Glutamatergic neuron (in vitro differentiated cells): ENCODE measurements around the gene SERGEF. TPM values are rescaled to one million over a fixed set of nuclear protein-coding genes. Genes with fewer than 3 reads are reported as not detected.

Experiments used
- DNase-seq: peaks from one replicate; pipeline ENCODE4 v3.0.0; 2022
- H3K27ac Mint-ChIP-seq: one replicate; pipeline ENCODE4 v1.8.0; 2020; ENCODE audit warnings: mild to moderate bottlenecking, mixed read lengths, inconsistent platforms; ENCODE audit not compliant: unreplicated experiment
- H3K27me3 Mint-ChIP-seq: one replicate; pipeline ENCODE4 v1.8.0; 2020; ENCODE audit warnings: mild to moderate bottlenecking, moderate library complexity, mixed read lengths, inconsistent platforms; ENCODE audit not compliant: unreplicated experiment
- H3K36me3 Mint-ChIP-seq: one replicate; pipeline ENCODE4 v1.8.0; 2020; ENCODE audit warnings: mild to moderate bottlenecking, mixed read lengths, inconsistent platforms; ENCODE audit not compliant: unreplicated experiment
- H3K4me1 Mint-ChIP-seq: one replicate; pipeline ENCODE4 v1.8.0; 2020; ENCODE audit warnings: mild to moderate bottlenecking, low read depth, mixed read lengths, inconsistent platforms; ENCODE audit not compliant: unreplicated experiment
- H3K4me3 Mint-ChIP-seq: one replicate; pipeline ENCODE4 v1.8.0; 2020; ENCODE audit warnings: mild to moderate bottlenecking, mixed read lengths, inconsistent platforms; ENCODE audit not compliant: unreplicated experiment
- H3K9me3 Mint-ChIP-seq: one replicate; pipeline ENCODE4 v1.8.0; 2020; ENCODE audit warnings: mild to moderate bottlenecking, moderate library complexity, mixed read lengths, inconsistent platforms; ENCODE audit not compliant: unreplicated experiment
- total RNA-seq: library from RNA; stranded (reverse); fragmentation: NEBNext Ultra II Directional; extraction: Animal tissue kit (Norgen Biotek cat#: 25700); gene quantifications from one replicate; pipeline ENCODE4 v1.2.1, GENCODE V29; 2021; ENCODE audit not compliant: unreplicated experiment
- TF ChIP-seq, protein P1 (sequence below): fragments of 200-600 bp; sonication (generic); IDR thresholded peaks from one replicate; pipeline ENCODE4 v1.5.0; 2021; ENCODE audit not compliant: partially characterized antibody, unreplicated experiment

The SERGEF gene
- total RNA-seq, 1 donor from 2014 or later = 42.5 TPM

DNA sequence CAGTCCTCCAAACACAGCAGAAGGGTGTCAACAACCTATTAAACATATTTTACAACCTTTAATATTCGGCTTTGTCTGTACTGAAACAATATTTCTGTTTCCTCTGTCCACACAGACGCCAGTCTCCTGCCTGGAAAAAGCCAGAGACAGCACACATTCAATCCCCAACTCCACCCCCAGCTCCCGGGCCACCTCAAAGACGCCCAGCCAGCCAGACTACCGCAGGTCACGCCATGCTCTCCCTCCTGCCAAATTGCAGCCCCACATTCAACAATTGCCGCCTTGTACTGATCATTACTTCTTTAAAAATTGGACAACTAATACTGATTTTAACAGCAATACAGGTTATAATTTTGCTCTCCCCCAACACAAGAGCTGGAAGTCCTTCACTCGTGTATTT is 1.2 kb downstream of the SERGEF start:
- TF ChIP-seq, protein P1, sequence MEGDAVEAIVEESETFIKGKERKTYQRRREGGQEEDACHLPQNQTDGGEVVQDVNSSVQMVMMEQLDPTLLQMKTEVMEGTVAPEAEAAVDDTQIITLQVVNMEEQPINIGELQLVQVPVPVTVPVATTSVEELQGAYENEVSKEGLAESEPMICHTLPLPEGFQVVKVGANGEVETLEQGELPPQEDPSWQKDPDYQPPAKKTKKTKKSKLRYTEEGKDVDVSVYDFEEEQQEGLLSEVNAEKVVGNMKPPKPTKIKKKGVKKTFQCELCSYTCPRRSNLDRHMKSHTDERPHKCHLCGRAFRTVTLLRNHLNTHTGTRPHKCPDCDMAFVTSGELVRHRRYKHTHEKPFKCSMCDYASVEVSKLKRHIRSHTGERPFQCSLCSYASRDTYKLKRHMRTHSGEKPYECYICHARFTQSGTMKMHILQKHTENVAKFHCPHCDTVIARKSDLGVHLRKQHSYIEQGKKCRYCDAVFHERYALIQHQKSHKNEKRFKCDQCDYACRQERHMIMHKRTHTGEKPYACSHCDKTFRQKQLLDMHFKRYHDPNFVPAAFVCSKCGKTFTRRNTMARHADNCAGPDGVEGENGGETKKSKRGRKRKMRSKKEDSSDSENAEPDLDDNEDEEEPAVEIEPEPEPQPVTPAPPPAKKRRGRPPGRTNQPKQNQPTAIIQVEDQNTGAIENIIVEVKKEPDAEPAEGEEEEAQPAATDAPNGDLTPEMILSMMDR = no peak
- peak overlapping the region; percentile 98 for H3K4me3 Mint-ChIP-seq
- DNase-seq = peak; percentile 16
- peaks cover 6% of the 10 kb centered on the region for H3K9me3 Mint-ChIP-seq
- peaks cover 7% of the 10 kb centered on the region for H3K27me3 Mint-ChIP-seq
- no peaks in the 10 kb centered on the region for H3K36me3 Mint-ChIP-seq
- H3K4me1 Mint-ChIP-seq = peaks cover 14% of the 10 kb centered on the region
- peak overlapping the region; percentile 88 for H3K27ac Mint-ChIP-seq

DNA sequence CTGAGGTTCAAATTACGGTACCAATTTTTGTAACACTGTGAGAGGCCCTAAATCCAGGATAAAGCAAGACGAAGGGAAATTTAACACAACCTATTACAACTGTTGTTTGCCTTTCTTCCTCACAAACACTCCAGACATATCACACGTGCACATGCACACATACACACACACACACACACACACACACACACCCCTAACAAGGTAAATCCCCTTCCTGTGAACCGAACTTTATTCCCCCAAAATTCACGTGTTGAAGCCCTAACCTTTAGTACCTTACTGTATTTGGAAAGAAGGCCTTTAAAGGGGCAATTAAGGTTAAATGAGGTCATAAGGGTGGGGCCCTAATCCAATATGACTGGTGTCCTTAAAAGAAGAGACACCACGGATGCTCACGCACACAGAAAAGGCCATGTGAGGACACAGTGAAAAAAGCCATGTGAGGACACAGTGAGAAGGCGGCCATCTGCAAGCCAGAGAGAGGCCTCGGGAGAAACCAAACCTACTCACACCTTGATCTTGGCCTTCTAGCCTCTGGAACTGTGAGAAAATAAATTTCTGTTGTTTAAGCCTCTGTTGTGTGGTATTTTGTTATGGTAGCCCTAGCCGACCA is 1.8 kb downstream of the SERGEF start:
- DNase-seq = no peak
- H3K4me3 Mint-ChIP-seq = peak overlapping the region; percentile 98
- H3K9me3 Mint-ChIP-seq = peaks cover 6% of the 10 kb centered on the region
- peaks cover 7% of the 10 kb centered on the region for H3K27me3 Mint-ChIP-seq
- H3K27ac Mint-ChIP-seq = no peak overlapping the region
- no peaks in the 10 kb centered on the region for H3K36me3 Mint-ChIP-seq
- TF ChIP-seq, protein P1 = no peak
- H3K4me1 Mint-ChIP-seq = peaks cover 14% of the 10 kb centered on the region

DNA sequence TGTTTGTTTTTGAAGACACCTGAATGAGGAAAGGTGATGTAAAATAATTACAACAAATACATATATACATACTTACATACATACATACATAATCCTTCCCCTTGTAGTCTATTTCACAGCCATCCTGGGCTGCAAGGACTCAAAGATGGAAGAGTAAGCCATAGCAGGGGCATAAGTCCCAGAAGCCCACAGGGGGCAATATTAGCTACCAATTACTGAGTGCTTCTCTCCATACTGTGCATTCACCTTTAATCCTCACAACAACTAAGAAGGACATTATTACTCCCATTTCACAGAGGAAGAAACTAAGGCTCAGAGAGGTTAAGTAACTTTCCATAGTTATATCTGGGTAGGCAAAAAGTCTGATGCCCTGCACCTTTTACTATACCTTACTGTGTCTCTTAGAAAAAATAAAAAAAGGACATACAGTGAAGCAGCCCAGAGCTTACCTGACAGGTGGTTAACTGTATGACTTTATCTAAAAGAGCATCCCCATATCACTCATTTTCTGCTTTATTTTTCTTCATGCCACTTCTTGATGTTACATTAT is 2.7 kb downstream of the SERGEF start:
- Mint-ChIP-seq H3K4me1 (peaks cover 14% of the 10 kb centered on the region), H3K36me3 (no peaks in the 10 kb centered on the region), H3K27me3 (peaks cover 7% of the 10 kb centered on the region), H3K9me3 (peaks cover 6% of the 10 kb centered on the region), H3K27ac (no peak overlapping the region), H3K4me3 (no peak overlapping the region)
- TF ChIP-seq, protein P1 = no peak
- no peak for DNase-seq

DNA sequence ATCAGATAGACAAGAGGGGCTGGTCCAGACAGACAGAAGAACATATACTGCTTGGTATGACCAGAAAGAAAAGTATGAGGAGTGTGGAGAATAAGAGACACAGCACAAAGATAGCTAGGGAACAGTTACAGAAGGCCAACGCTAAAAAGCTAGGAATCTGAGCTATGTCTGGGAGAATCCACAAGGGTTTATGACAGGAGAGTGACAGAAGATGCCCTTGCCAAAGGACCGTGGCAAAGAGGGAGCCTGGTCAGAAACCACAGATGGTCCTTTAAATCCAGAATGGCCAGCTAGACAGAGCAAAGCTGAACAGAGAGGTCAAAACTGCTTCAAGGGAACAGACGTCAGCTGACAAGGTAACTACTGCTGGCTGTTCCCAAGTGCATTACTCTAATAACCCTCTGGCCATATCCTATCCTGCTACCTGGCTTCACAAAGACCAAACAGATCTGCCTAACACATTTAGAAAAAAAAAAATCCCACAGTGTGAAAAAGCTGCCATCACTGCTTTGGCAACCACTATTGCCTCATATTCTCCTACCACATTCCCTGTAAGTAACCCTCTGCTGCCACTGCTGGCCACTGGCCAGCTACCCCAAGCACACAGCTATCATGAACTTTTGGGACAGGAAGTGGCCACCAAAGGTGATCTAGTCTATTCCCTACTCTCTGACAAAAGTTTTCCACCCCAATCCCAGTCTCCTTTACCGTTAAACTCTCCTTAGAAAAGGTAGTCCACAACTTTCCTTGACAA is 7.3 kb downstream of the SERGEF start:
- TF ChIP-seq, protein P1 = no peak
- Mint-ChIP-seq H3K36me3 (no peaks in the 10 kb centered on the region), H3K9me3 (peaks cover 2% of the 10 kb centered on the region), H3K4me3 (no peak overlapping the region), H3K27ac (no peak overlapping the region), H3K4me1 (no peaks in the 10 kb centered on the region), H3K27me3 (no peaks in the 10 kb centered on the region)
- DNase-seq = no peak

DNA sequence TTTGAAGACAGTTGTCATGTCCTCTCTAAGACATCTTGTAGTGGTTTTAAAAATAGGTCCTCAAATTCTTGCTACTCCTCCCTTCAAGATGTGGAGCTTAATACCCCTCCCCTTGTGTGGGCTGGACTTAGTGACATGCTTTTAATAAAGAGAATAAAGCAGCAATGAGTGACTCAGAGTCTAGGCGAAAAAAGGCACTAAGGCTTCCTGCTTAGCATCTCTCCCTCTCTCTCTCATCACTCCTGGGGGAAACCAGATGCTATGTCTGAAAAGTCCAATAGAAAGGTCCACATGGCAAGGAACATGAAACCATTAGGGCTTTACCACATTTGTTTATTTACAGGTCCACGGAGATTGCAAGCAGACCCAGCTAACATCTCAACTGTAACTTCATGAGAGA is 11.7 kb downstream of the SERGEF start:
- H3K4me1 Mint-ChIP-seq = no peaks in the 10 kb centered on the region
- DNase-seq = no peak
- no peaks in the 10 kb centered on the region for H3K9me3 Mint-ChIP-seq
- H3K36me3 Mint-ChIP-seq = peaks cover 4% of the 10 kb centered on the region
- H3K27me3 Mint-ChIP-seq = no peaks in the 10 kb centered on the region
- TF ChIP-seq, protein P1 = no peak
- no peak overlapping the region for H3K27ac Mint-ChIP-seq
- no peak overlapping the region for H3K4me3 Mint-ChIP-seq
